ENCODE measurements around the gene HAO2.

The HAO2 gene

GRCh38 chr1:119440721-119441307, 72.2 kb downstream of the HAO2 start:
- no peak overlapping the region for H3K27ac ChIP-seq
- DNase-seq: no peak
- H3K27me3 ChIP-seq (replicated peaks): no peaks in the 10 kb centered on the region
- in situ Hi-C loops (cut with HindIII; ENCODE audit: low pct_ligation_motif_present, low sequenced_read_pairs): no loop called here
- H3K4me3 ChIP-seq (ENCODE audit: low read depth, low read length): no peak overlapping the region
- TF ChIP-seq CTCF (IDR thresholded peaks at IDR 0.05; ENCODE audit: low read depth, low read length, missing control alignments): no peak
- H3K36me3 ChIP-seq (replicated peaks): no peaks in the 10 kb centered on the region

- TF ChIP-seq CTCF (IDR thresholded peaks at IDR 0.05; ENCODE audit: low read depth, low read length, missing control alignments): no peak
- Histone ChIP-seq H3K27me3 (replicated peaks) (no peaks in the 10 kb centered on the region), H3K27ac (no peak overlapping the region), H3K36me3 (replicated peaks) (no peaks in the 10 kb centered on the region), H3K4me3 (ENCODE audit: low read depth, low read length) (no peak overlapping the region)
- in situ Hi-C loops (cut with HindIII; ENCODE audit: low pct_ligation_motif_present, low sequenced_read_pairs): no loop called here
- DNase-seq: no peak
These were observed 74.2 kb downstream of the HAO2 start for GRCh38 chr1:119442756-119443155.

All from brain microvascular endothelial cell (primary cell).